HCT116 (cell line): ENCODE measurements around the gene FNDC3B. TPM values are rescaled to one million over a fixed set of nuclear protein-coding genes. Genes with fewer than 3 reads are reported as not detected.

Experiments
- ATAC-seq: fragments of 200-7000 bp; cut with Tn5 transposase; 2 replicates; pipeline ENCODE4 v1.9.1; 2020; ENCODE audit warnings: mild to moderate bottlenecking, moderate library complexity
- BruUV-seq: library from RNA; stranded (reverse); fragments of 400-500 nt; replicated peaks from 2 replicates; lab custom pipeline; 2021; lab: Mats Ljungman, UMichigan
- CTCF ChIA-PET: fragments of 300-600 bp; sonication (Branson Sonifier 250); formaldehyde crosslinking; loops from one replicate; lab custom pipeline; 2021; ENCODE audit warnings: antibody characterized with exemption; lab: Charles Lee
- POLR2A ChIA-PET: fragments of 300-600, 350-600 bp; sonication (Branson Sonifier 250); formaldehyde crosslinking; loops from one replicate; lab custom pipeline; 2021; ENCODE audit warnings: antibody characterized with exemption; lab: Charles Lee
- RAD21 ChIA-PET, 2 experiments: fragments of 300-600 bp; sonication (Branson Sonifier 250); formaldehyde crosslinking; loops; one replicate each; lab custom pipeline; 2023; ENCODE audit warnings: low total read pairs in 2 of 2; ENCODE audit not compliant: uncharacterized antibody in 2 of 2, unreplicated experiment in 2 of 2, low non-redundant PET in 1 of 2; lab: Charles Lee
- DNase-seq: peaks from one replicate; pipeline ENCODE4 v3.0.0-alpha.2; 2010; ENCODE audit warnings: low read depth, low spot score
- H2AFZ ChIP-seq: fragments of 200-600 bp; shearing (Covaris generic), sonication (generic); 2 replicates; pipeline ENCODE4 v1.6.1; 2017; ENCODE audit warnings: low read depth, mixed run types, mixed read lengths, antibody characterized with exemption, low read length; ENCODE audit not compliant: poor library complexity, severe bottlenecking
- H3K27ac ChIP-seq: 2 replicates; pipeline ENCODE4 v1.5.1; 2012; ENCODE audit warnings: low read depth, low read length
- H3K27me3 ChIP-seq: fragments of 200-600 bp; sonication (generic); 2 replicates; pipeline ENCODE4 v1.6.1; 2016; ENCODE audit warnings: mixed run types, low read length, mixed read lengths; ENCODE audit not compliant: insufficient read depth
- H3K36me3 ChIP-seq, 2 experiments: fragments of 200-500 bp in 1 of 2; fragments of 200-600 bp in 1 of 2; sonication (Bioruptor generic) in 1 of 2; sonication (generic) in 1 of 2; 2 replicates each; pipeline versions ENCODE4 v1.5.1 to v1.6.1; 2014 to 2016; ENCODE audit warnings: low read length in 2 of 2, inconsistent platforms in 1 of 2, mixed read lengths in 1 of 2, mixed run types in 1 of 2; ENCODE audit not compliant: insufficient read depth in 2 of 2, control insufficient read depth in 1 of 2
- H3K4me1 ChIP-seq, 2 experiments: fragments of 200-600 bp in 1 of 2; sonication (generic) in 1 of 2; 2 replicates each; pipeline versions ENCODE4 v1.5.1 to v1.6.1; 2012 to 2017; ENCODE audit warnings: low read length in 2 of 2, inconsistent platforms in 1 of 2, mild to moderate bottlenecking in 1 of 2, mixed read lengths in 1 of 2, mixed run types in 1 of 2, moderate library complexity in 1 of 2; ENCODE audit not compliant: insufficient read depth in 2 of 2, control insufficient read depth in 1 of 2
- H3K4me2 ChIP-seq: fragments of 200-600 bp; sonication (generic); 2 replicates; pipeline ENCODE4 v1.6.1; 2017; ENCODE audit warnings: mixed run types, low read length, mixed read lengths
- H3K4me3 ChIP-seq, 2 experiments: fragments of 200-600 bp in 1 of 2; sonication (generic) in 1 of 2; replicated peaks in 1 of 2; 2 replicates each; pipeline ENCODE4 v1.5.1; 2011 to 2016; ENCODE audit warnings: low read length in 2 of 2, control low read depth in 1 of 2, low read depth in 1 of 2, mild to moderate bottlenecking in 1 of 2, mixed read lengths in 1 of 2, mixed run types in 1 of 2
- H3K79me2 ChIP-seq: fragments of 200-600 bp; sonication (generic); 2 replicates; pipeline ENCODE4 v1.6.1; 2017; ENCODE audit warnings: mild to moderate bottlenecking, mixed run types, low read length, moderate library complexity, mixed read lengths; ENCODE audit not compliant: insufficient read depth
- H3K9ac ChIP-seq: fragments of 200-600 bp; sonication (generic); 2 replicates; pipeline ENCODE4 v1.6.1; 2016; ENCODE audit warnings: low read length, mixed read lengths
- H3K9me2 ChIP-seq: fragments of 200-600 bp; sonication (generic), shearing (Covaris generic); 2 replicates; pipeline ENCODE4 v1.6.1; 2017; ENCODE audit warnings: mixed run types, mild to moderate bottlenecking, moderate library complexity; ENCODE audit not compliant: insufficient read depth
- H3K9me3 ChIP-seq, 2 experiments: fragments of 200-500 bp in 1 of 2; fragments of 200-600 bp in 1 of 2; sonication (Bioruptor generic) in 1 of 2; sonication (generic) in 1 of 2; 2 replicates each; pipeline ENCODE4 v1.6.1; 2014 to 2017; ENCODE audit warnings: low read length in 2 of 2, mixed read lengths in 2 of 2, inconsistent platforms in 1 of 2, low read depth in 1 of 2, mild to moderate bottlenecking in 1 of 2, mixed run types in 1 of 2, moderate library complexity in 1 of 2; ENCODE audit not compliant: control insufficient read depth in 1 of 2, insufficient read depth in 1 of 2
- H4K20me1 ChIP-seq: fragments of 200-600 bp; sonication (generic), shearing (Covaris generic); 2 replicates; pipeline ENCODE4 v1.6.1; 2017; ENCODE audit warnings: mixed run types, mild to moderate bottlenecking, moderate library complexity; ENCODE audit not compliant: insufficient read depth
- EGR1 ChIP-seq: IDR thresholded peaks from 2 replicates; pipeline ENCODE4 v1.6.1; 2012; ENCODE audit warnings: low read depth
- EZH2 ChIP-seq: fragments of 200-600 bp; sonication (generic); IDR thresholded peaks from 2 replicates; pipeline ENCODE4 v1.6.1; 2017; ENCODE audit warnings: antibody characterized with exemption, mixed run types
- FOSL1 ChIP-seq: IDR thresholded peaks from 2 replicates; pipeline ENCODE4 v1.6.1; 2012; ENCODE audit warnings: low read depth
- POLR2A ChIP-seq: IDR thresholded peaks from 2 replicates; pipeline ENCODE4 v1.7.0; 2011; ENCODE audit warnings: borderline replicate concordance; ENCODE audit not compliant: insufficient read depth, insufficient read length; ENCODE audit errors: extremely low read depth
- POLR2AphosphoS5 ChIP-seq: IDR thresholded peaks from 2 replicates; pipeline ENCODE4 v1.6.1; 2011; ENCODE audit warnings: mild to moderate bottlenecking, low read depth, low read length, moderate library complexity
- SRF ChIP-seq: IDR thresholded peaks from 2 replicates; pipeline ENCODE4 v1.6.1; 2012; ENCODE audit warnings: low read depth
- YY1 ChIP-seq: IDR thresholded peaks from 2 replicates; pipeline ENCODE4 v1.6.1; 2011; ENCODE audit warnings: low read length, low read depth, moderate library complexity, mild to moderate bottlenecking; ENCODE audit not compliant: insufficient replicate concordance; ENCODE audit errors: extremely low read depth
- ZNF274 ChIP-seq: fragments of 200-500 bp; sonication (Bioruptor generic); IDR thresholded peaks from 2 replicates; pipeline ENCODE4 v1.6.1; 2014; ENCODE audit warnings: mild to moderate bottlenecking, low read depth, low read length, inconsistent platforms
- intact Hi-C: fragments of 100-400 bp; cut with micrococcal nuclease; formaldehyde crosslinking; loops from 2 replicates; pipeline ENCODE4 v1.10.0; 2022
- total RNA-seq: library from RNA; stranded (reverse); gene quantifications from one replicate; pipeline ENCODE4 v1.2.1, GENCODE V29; 2021; ENCODE audit not compliant: unreplicated experiment

FNDC3B gene
- total RNA-seq, 1 experiment from 2014 or later, result 45.7 TPM

DNA sequence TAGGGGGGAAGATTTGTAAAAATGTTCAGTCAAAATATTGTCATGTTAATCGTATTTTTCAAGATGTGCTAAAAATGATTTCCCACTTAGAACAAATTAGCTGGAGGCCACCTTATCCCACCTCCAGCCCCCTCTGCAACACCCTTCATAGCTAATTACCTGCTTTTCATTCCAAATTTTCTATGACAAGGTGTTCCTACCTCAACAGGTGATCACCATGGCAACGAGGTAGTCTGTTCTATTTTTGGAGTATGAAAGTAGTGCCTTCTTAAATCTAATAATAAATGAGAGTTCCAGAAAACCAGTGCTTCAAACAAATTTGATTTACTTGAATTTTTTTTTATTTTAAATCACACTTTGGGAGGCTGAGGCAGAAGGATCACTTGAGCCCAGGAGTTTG, 149.8 kb downstream of the FNDC3B start:
- H3K36me3 ChIP-seq, result no peaks in the 10 kb centered on the region
- no peak overlapping the region for H3K4me3 ChIP-seq
- ChIA-PET POLR2A (no interaction called here), RAD21 (no interaction called here), CTCF (no interaction called here)
- H3K9ac ChIP-seq, result no peak overlapping the region
- no peak overlapping the region for H3K4me2 ChIP-seq
- H3K9me3 ChIP-seq, result no peaks in the 10 kb centered on the region
- H3K27ac ChIP-seq, result no peak overlapping the region
- no peaks in the 10 kb centered on the region for H3K9me2 ChIP-seq
- H3K4me1 ChIP-seq, result no peaks in the 10 kb centered on the region
- intact Hi-C loops, result no loop called here
- no peaks in the 10 kb centered on the region for H3K27me3 ChIP-seq
- DNase-seq (no peak), ATAC-seq (no peak)
- no peak overlapping the region for H2AFZ ChIP-seq
- TF ChIP-seq ZNF274, result no peak
- no peak for TF ChIP-seq SRF
- H4K20me1 ChIP-seq, result no peaks in the 10 kb centered on the region
- H3K79me2 ChIP-seq, result peaks cover 3% of the 10 kb centered on the region; the same call in 1 of the 2 replicates
- BruUV-seq, result no TSS peak

DNA sequence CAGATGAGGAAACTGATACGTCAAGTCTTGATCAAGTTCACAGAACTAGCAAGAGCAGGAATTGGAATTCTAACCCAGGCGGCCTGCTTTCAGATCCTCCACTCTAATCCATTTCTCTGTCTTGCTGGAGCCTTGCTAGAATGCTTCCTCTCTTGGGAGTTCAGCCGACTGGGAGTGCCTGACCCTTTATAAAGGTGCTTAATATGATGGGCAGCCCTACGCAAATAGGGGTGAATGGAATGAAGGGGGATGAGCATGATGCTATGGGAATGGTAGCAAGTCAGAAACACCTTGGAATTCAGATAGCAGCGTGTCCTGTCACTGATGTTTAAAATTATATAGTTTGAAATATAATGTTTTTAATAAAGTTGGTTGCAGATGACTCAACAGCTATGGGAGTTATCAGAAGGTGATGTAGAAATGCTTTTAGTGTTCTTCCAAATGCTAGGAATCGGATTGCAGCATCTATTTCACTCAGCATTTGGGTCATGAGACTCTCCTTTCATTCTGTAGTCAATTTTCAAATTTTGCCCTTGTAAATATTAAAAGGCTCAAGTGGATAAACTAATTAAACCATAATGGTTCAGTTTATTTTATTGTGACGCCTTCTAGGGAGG, 150.7 kb downstream of the FNDC3B start:
- no TSS peak for BruUV-seq
- Histone ChIP-seq H3K4me3 (no peak overlapping the region), H4K20me1 (no peaks in the 10 kb centered on the region), H3K9me2 (no peaks in the 10 kb centered on the region), H3K9me3 (no peaks in the 10 kb centered on the region), H3K27me3 (no peaks in the 10 kb centered on the region), H3K4me1 (no peaks in the 10 kb centered on the region), H3K79me2 (peaks cover 3% of the 10 kb centered on the region; the same call in 1 of the 2 replicates), H3K36me3 (no peaks in the 10 kb centered on the region), H3K4me2 (no peak overlapping the region)
- POLR2A ChIA-PET, result interaction anchor here (0.7 kb wide), 1 partner anchor 144 kb away, joined by 3 read pairs; no protein-coding TSS in a partner anchor
- intact Hi-C loops, result no loop called here
- ATAC-seq, result no peak
- RAD21 ChIA-PET, result no interaction called here
- TF ChIP-seq YY1, result no peak
- TF ChIP-seq EGR1, result no peak
- TF ChIP-seq POLR2A, result no peak
- TF ChIP-seq ZNF274, result no peak
- TF ChIP-seq EZH2, result no peak
- no peak for TF ChIP-seq POLR2AphosphoS5
- TF ChIP-seq FOSL1, result no peak
- TF ChIP-seq, all 23 proteins: peak for 0
- H3K9ac ChIP-seq, result no peak overlapping the region
- DNase-seq, result no peak
- H2AFZ ChIP-seq, result no peak overlapping the region
- H3K27ac ChIP-seq, result no peak overlapping the region
- CTCF ChIA-PET, result no interaction called here
